NK-92 treated with Interleukin-12 subunit alpha and Interleukin-12 subunit beta, amount 100 ng/mL, for 24 hours (cell line): ENCODE measurements around the gene FOXF2.
"Not testable (repeated sequence)": the region's sequence is repeated elsewhere in the genome, so short reads cannot be mapped to it uniquely, and the experiment has no call there.

Source experiments
- DNase-seq: peaks from one replicate; lab custom pipeline; 2025; lab: John Stamatoyannopoulos, UW

FOXF2 gene

GRCh38 chr6:1389369-1390132, at the start of gene FOXF2:
FOXF2 (plus strand) TSS chr6:1389576; CDS start chr6:1389948, 372 bp downstream.
- no peak for DNase-seq

GRCh38 chr6:1346101-1346500, 43.3 kb upstream of the FOXF2 start:
- no peak for DNase-seq

GRCh38 chr6:1346558-1347091, 42.8 kb upstream of the FOXF2 start:
- DNase-seq = no peak

GRCh38 chr6:1347161-1347560, 42.2 kb upstream of the FOXF2 start:
- DNase-seq = no peak

- no peak for DNase-seq
Measured at GRCh38 chr6:1348675-1349074, 40.7 kb upstream of the FOXF2 start.

- no peak for DNase-seq
Measured at GRCh38 chr6:1349655-1350054, 39.7 kb upstream of the FOXF2 start.

GRCh38 chr6:1351381-1352008, 37.9 kb upstream of the FOXF2 start:
- no peak for DNase-seq

GRCh38 chr6:1355068-1355467, 34.3 kb upstream of the FOXF2 start:
- DNase-seq = not testable (repeated sequence)

GRCh38 chr6:1361717-1362116, 27.7 kb upstream of the FOXF2 start:
- not testable (repeated sequence) for DNase-seq

- DNase-seq = no peak
Measured at GRCh38 chr6:1362643-1363042, 26.7 kb upstream of the FOXF2 start.

GRCh38 chr6:1363298-1363697, 26.1 kb upstream of the FOXF2 start:
- DNase-seq = no peak

GRCh38 chr6:1363729-1364572, 25.4 kb upstream of the FOXF2 start:
- no peak for DNase-seq

GRCh38 chr6:1364791-1365190, 24.6 kb upstream of the FOXF2 start:
- no peak for DNase-seq

GRCh38 chr6:1365686-1366085, 23.7 kb upstream of the FOXF2 start:
- no peak for DNase-seq

GRCh38 chr6:1367771-1368170, 21.6 kb upstream of the FOXF2 start:
- no peak for DNase-seq

- DNase-seq = no peak
Measured at GRCh38 chr6:1368940-1369339, 20.4 kb upstream of the FOXF2 start.

- DNase-seq = not testable (repeated sequence)
Measured at GRCh38 chr6:1369695-1370094, 19.7 kb upstream of the FOXF2 start.

GRCh38 chr6:1371933-1372332, 17.4 kb upstream of the FOXF2 start:
- no peak for DNase-seq

- DNase-seq = no peak
Measured at GRCh38 chr6:1372690-1373089, 16.7 kb upstream of the FOXF2 start.

GRCh38 chr6:1376653-1377052, 12.7 kb upstream of the FOXF2 start:
- no peak for DNase-seq

GRCh38 chr6:1377526-1377925, 11.8 kb upstream of the FOXF2 start:
- no peak for DNase-seq
